Cardiac muscle cell (in vitro differentiated cells and primary cell): ENCODE data around the gene PRPF18. TPM values are rescaled to one million over a fixed set of nuclear protein-coding genes. Genes with fewer than 3 reads are reported as not detected.

ENCODE experiments used
- DNase-seq, 2 donors: peaks; one replicate each; pipeline versions ENCODE4 v3.0.0 to v3.0.0-alpha.2; 2010 to 2017; ENCODE audit warnings: low read depth in 1 of 2, low spot score in 1 of 2
- H3K27ac ChIP-seq: fragments of 200-600 bp; sonication (generic); 2 replicates; pipeline ENCODE4 v1.5.1; 2016
- H3K27me3 ChIP-seq: fragments of 200-600 bp; sonication (generic); 2 replicates; pipeline ENCODE4 v1.6.0; 2016; ENCODE audit warnings: control low read depth
- H3K36me3 ChIP-seq: fragments of 200-600 bp; sonication (generic); 2 replicates; pipeline ENCODE4 v1.5.1; 2016; ENCODE audit warnings: control low read depth
- H3K4me1 ChIP-seq: fragments of 200-600 bp; sonication (generic); 2 replicates; pipeline ENCODE4 v1.8.1; 2017; ENCODE audit warnings: low read depth, mild to moderate bottlenecking, mixed run types
- H3K4me3 ChIP-seq: fragments of 200-600 bp; sonication (generic); 2 replicates; pipeline ENCODE4 v1.5.1; 2016; ENCODE audit warnings: mild to moderate bottlenecking
- H3K9me3 ChIP-seq: fragments of 200-600 bp; sonication (generic); 2 replicates; pipeline ENCODE4 v1.5.1; 2017; ENCODE audit warnings: low read depth, mild to moderate bottlenecking, control low read depth
- CTCF ChIP-seq: IDR thresholded peaks from 2 replicates; pipeline ENCODE4 v1.5.1; 2012; ENCODE audit warnings: low read depth, mild to moderate bottlenecking, low read length
- polyA plus RNA-seq: library from polyadenylated mRNA; unstranded; fragments of >200 nt; fragmentation: Nextera tagmentation; extraction: Ambion mirVana; gene quantifications from 2 replicates; pipeline ENCODE4 v1.2.1, GENCODE V29; 2016
- total RNA-seq: library from RNA; depleted of rRNA; stranded (reverse); fragments of >200 nt; gene quantifications from 2 replicates; pipeline ENCODE4 v1.2.3, GENCODE V29; 2016

PRPF18 gene
- total and polyA plus RNA-seq, 2 experiments from 2014 or later, result 17.2 to 17.3 TPM

- H3K4me3 ChIP-seq, result no peak overlapping the region
- H3K27ac ChIP-seq, result no peak overlapping the region
- no peaks in the 10 kb centered on the region for H3K9me3 ChIP-seq
Observed at GRCh38 chr10:13634207-13634606, 47.4 kb downstream of the PRPF18 start.

GRCh38 chr10:13636776-13637175 is 50.0 kb downstream of the PRPF18 start:
- no peaks in the 10 kb centered on the region for H3K4me1 ChIP-seq
- H3K27ac ChIP-seq, result no peak overlapping the region
- TF ChIP-seq CTCF, result no peak
- no peak for DNase-seq
- H3K4me3 ChIP-seq, result no peak overlapping the region
- H3K9me3 ChIP-seq, result no peaks in the 10 kb centered on the region
- H3K36me3 ChIP-seq, result no peaks in the 10 kb centered on the region
- H3K27me3 ChIP-seq, result no peaks in the 10 kb centered on the region

More at GRCh38 chr10:13634207-13634606, 47.4 kb downstream of the PRPF18 start:
- Histone ChIP-seq H3K36me3 (peaks cover 6% of the 10 kb centered on the region), H3K4me1 (no peaks in the 10 kb centered on the region), H3K27me3 (no peaks in the 10 kb centered on the region)
- peak in 1 of 2 donors; percentile 62 for DNase-seq
- no peak for TF ChIP-seq CTCF

- Histone ChIP-seq H3K27ac (no peak overlapping the region), H3K4me3 (no peak overlapping the region), H3K4me1 (no peaks in the 10 kb centered on the region), H3K9me3 (no peaks in the 10 kb centered on the region), H3K27me3 (no peaks in the 10 kb centered on the region), H3K36me3 (no peaks in the 10 kb centered on the region)
- DNase-seq, result no peak
- no peak for TF ChIP-seq CTCF
Observed at GRCh38 chr10:13637303-13637856, 50.6 kb downstream of the PRPF18 start.

GRCh38 chr10:13637894-13638293 is 51.1 kb downstream of the PRPF18 start:
- no peak overlapping the region for H3K27ac ChIP-seq
- no peaks in the 10 kb centered on the region for H3K4me1 ChIP-seq
- no peak for TF ChIP-seq CTCF
- no peaks in the 10 kb centered on the region for H3K27me3 ChIP-seq
- no peak for DNase-seq
- no peak overlapping the region for H3K4me3 ChIP-seq
- H3K36me3 ChIP-seq, result no peaks in the 10 kb centered on the region
- H3K9me3 ChIP-seq, result no peaks in the 10 kb centered on the region

GRCh38 chr10:13642293-13642692 is 55.5 kb downstream of the PRPF18 start:
- no peaks in the 10 kb centered on the region for H3K4me1 ChIP-seq
- H3K4me3 ChIP-seq, result no peak overlapping the region
- no peaks in the 10 kb centered on the region for H3K36me3 ChIP-seq
- H3K9me3 ChIP-seq, result no peaks in the 10 kb centered on the region
- no peak for TF ChIP-seq CTCF
- DNase-seq, result no peak
- H3K27me3 ChIP-seq, result no peaks in the 10 kb centered on the region
- H3K27ac ChIP-seq, result no peak overlapping the region
